ENCODE results near the gene HADHA.
"Not testable (repeated sequence)": the region's sequence is repeated elsewhere in the genome, so short reads cannot be mapped to it uniquely, and the experiment has no call there.

GRCh38 chr2:26166541-26166940 lies 77.9 kb downstream of the HADHA start:
- not testable (repeated sequence) for TF ChIP-seq POLR2A, TAF1 (IDR thresholded peaks at IDR 0.05; ENCODE audit: low read depth, low read length)

All from GM12891 (cell line).